Measurements from ENCODE around the gene NUCKS1. TPM values are rescaled to one million over a fixed set of nuclear protein-coding genes. Genes with fewer than 3 reads are reported as not detected.

NUCKS1 gene
- total RNA-seq, 1 experiment from 2014 or later: 210 TPM

DNA sequence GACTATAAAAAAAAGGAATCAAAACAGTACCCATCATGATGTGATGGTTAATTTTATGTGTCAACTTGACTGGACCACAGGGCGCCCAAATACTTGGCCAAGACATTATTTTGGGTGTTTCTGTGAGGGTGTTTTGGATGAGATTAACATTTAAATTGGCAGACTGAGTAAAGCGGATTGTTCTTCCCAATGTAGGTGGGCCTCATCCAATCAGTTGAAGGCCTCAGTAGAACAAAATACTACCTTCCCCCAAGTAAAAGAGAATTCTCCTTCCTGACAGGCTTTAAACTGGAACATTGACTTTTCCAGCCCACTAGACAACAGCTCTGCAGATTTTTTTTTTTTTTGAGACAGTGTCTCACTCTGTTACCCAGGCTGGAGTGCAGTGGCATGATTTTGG, 14.6 kb upstream of the NUCKS1 start:
- H3K36me3 ChIP-seq (ENCODE audit: control insufficient read depth, insufficient read depth, low read length): no peaks in the 10 kb centered on the region
- H3K9me3 ChIP-seq (ENCODE audit: control insufficient read depth, insufficient read depth, low read depth, low read length): no peaks in the 10 kb centered on the region
- TF ChIP-seq TCF7L2 (IDR thresholded peaks at IDR 0.05; ENCODE audit: low read depth, low read length) (no peak), SIN3A (IDR thresholded peaks at IDR 0.05; ENCODE audit: borderline replicate concordance, insufficient read depth, low read depth, low read length) (no peak)
- TF ChIP-seq, protein P1, sequence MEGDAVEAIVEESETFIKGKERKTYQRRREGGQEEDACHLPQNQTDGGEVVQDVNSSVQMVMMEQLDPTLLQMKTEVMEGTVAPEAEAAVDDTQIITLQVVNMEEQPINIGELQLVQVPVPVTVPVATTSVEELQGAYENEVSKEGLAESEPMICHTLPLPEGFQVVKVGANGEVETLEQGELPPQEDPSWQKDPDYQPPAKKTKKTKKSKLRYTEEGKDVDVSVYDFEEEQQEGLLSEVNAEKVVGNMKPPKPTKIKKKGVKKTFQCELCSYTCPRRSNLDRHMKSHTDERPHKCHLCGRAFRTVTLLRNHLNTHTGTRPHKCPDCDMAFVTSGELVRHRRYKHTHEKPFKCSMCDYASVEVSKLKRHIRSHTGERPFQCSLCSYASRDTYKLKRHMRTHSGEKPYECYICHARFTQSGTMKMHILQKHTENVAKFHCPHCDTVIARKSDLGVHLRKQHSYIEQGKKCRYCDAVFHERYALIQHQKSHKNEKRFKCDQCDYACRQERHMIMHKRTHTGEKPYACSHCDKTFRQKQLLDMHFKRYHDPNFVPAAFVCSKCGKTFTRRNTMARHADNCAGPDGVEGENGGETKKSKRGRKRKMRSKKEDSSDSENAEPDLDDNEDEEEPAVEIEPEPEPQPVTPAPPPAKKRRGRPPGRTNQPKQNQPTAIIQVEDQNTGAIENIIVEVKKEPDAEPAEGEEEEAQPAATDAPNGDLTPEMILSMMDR (IDR thresholded peaks at IDR 0.05): no peak
- TF ChIP-seq, protein P2, sequence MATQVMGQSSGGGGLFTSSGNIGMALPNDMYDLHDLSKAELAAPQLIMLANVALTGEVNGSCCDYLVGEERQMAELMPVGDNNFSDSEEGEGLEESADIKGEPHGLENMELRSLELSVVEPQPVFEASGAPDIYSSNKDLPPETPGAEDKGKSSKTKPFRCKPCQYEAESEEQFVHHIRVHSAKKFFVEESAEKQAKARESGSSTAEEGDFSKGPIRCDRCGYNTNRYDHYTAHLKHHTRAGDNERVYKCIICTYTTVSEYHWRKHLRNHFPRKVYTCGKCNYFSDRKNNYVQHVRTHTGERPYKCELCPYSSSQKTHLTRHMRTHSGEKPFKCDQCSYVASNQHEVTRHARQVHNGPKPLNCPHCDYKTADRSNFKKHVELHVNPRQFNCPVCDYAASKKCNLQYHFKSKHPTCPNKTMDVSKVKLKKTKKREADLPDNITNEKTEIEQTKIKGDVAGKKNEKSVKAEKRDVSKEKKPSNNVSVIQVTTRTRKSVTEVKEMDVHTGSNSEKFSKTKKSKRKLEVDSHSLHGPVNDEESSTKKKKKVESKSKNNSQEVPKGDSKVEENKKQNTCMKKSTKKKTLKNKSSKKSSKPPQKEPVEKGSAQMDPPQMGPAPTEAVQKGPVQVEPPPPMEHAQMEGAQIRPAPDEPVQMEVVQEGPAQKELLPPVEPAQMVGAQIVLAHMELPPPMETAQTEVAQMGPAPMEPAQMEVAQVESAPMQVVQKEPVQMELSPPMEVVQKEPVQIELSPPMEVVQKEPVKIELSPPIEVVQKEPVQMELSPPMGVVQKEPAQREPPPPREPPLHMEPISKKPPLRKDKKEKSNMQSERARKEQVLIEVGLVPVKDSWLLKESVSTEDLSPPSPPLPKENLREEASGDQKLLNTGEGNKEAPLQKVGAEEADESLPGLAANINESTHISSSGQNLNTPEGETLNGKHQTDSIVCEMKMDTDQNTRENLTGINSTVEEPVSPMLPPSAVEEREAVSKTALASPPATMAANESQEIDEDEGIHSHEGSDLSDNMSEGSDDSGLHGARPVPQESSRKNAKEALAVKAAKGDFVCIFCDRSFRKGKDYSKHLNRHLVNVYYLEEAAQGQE (IDR thresholded peaks at IDR 0.05; ENCODE audit: insufficient read depth in 1 of 2, low read depth in 2 of 2, low read length in 1 of 2): no peak
- no peak overlapping the region for H3K27ac ChIP-seq (ENCODE audit: low read length)
- ChIA-PET POLR2A (no interaction called here), CTCF (no interaction called here)
- H3K4me3 ChIP-seq (ENCODE audit: low read depth in 2 of 2, low read length in 2 of 2): no peak overlapping the region
- in situ Hi-C loops (cut with HindIII; ENCODE audit: low pct_unique_long_range_greater_than_20kb, low sequenced_read_pairs): no loop called here
- BruUV-seq (replicated peaks): no TSS peak
- intact Hi-C loops (cut with micrococcal nuclease; ENCODE audit: unreplicated experiment): no loop called here
- H3K27me3 ChIP-seq (ENCODE audit: control insufficient read depth, insufficient read depth, low read length): no peaks in the 10 kb centered on the region
- ATAC-seq (no peak), DNase-seq (ENCODE audit: low read depth, low spot score) (no peak)
- H3K4me1 ChIP-seq (ENCODE audit: control insufficient read depth, insufficient read depth, low read length): no peaks in the 10 kb centered on the region

DNA sequence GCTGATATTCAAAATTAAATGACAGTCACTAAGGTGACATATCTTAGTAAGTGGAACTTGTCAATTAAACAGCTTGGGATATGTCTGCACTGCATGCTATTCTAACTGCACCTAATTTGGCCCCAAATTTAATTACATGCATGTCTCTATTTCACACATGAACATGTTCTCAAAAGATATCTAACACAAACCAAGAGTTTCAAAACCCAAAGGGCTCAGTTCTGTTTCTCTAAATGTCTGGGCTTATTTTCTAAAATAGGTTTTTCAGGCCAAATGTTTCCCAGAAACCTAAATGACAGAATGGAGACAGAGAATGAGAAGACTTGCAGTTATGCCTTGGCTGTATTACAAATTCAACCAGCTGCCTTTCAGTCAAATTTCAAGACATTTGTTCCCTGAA, 14.0 kb upstream of the NUCKS1 start:
- DNase-seq (ENCODE audit: low read depth, low spot score) (no peak), ATAC-seq (no peak)
- in situ Hi-C loops (cut with HindIII; ENCODE audit: low pct_unique_long_range_greater_than_20kb, low sequenced_read_pairs) (no loop called here), intact Hi-C loops (cut with micrococcal nuclease; ENCODE audit: unreplicated experiment) (no loop called here)
- TF ChIP-seq, protein P2 (IDR thresholded peaks at IDR 0.05; ENCODE audit: insufficient read depth in 1 of 2, low read depth in 2 of 2, low read length in 1 of 2): no peak
- no peak for TF ChIP-seq POLR2AphosphoS5 (IDR thresholded peaks at IDR 0.05; ENCODE audit: low read depth, low read length)
- TF ChIP-seq SIN3A (IDR thresholded peaks at IDR 0.05; ENCODE audit: borderline replicate concordance, insufficient read depth, low read depth, low read length): no peak
- TF ChIP-seq TCF7L2 (IDR thresholded peaks at IDR 0.05; ENCODE audit: low read depth, low read length): no peak
- TF ChIP-seq, protein P1 (IDR thresholded peaks at IDR 0.05): no peak
- BruUV-seq (replicated peaks): no TSS peak
- Histone ChIP-seq H3K36me3 (ENCODE audit: control insufficient read depth, insufficient read depth, low read length) (no peaks in the 10 kb centered on the region), H3K9me3 (ENCODE audit: control insufficient read depth, insufficient read depth, low read depth, low read length) (no peaks in the 10 kb centered on the region), H3K4me3 (ENCODE audit: low read depth in 2 of 2, low read length in 2 of 2) (no peak overlapping the region), H3K4me1 (ENCODE audit: control insufficient read depth, insufficient read depth, low read length) (no peaks in the 10 kb centered on the region), H3K27ac (ENCODE audit: low read length) (no peak overlapping the region), H3K27me3 (ENCODE audit: control insufficient read depth, insufficient read depth, low read length) (no peaks in the 10 kb centered on the region)
- ChIA-PET CTCF (no interaction called here), POLR2A (no interaction called here)
